Liver (tissue), 9 donors: ENCODE results near the gene MRPL41. TPM values are rescaled to one million over a fixed set of nuclear protein-coding genes. Genes with fewer than 3 reads are reported as not detected.
A peak's percentile ranks its signal among the peaks of the same experiment; 100 is the strongest.

ENCODE experiments used
- DNase-seq: peaks from one replicate; pipeline ENCODE4 v3.0.0-alpha.2; 2017; ENCODE audit warnings: low spot score
- H3K27ac ChIP-seq, 2 donors: one replicate each; pipeline ENCODE4 v1.7.0; 2013; ENCODE audit warnings: inconsistent platforms in 2 of 2, low read length in 2 of 2, control low read depth in 1 of 2, low read depth in 1 of 2, mild to moderate bottlenecking in 1 of 2
- H3K27me3 ChIP-seq, 4 donors: one replicate each; pipeline versions ENCODE4 v1.6.1 to v1.7.0; 2013; ENCODE audit warnings: low read length in 3 of 4, inconsistent platforms in 1 of 4, mild to moderate bottlenecking in 1 of 4, moderate library complexity in 1 of 4; ENCODE audit not compliant: control insufficient read depth in 4 of 4, insufficient read depth in 4 of 4
- H3K36me3 ChIP-seq, 4 donors: one replicate each; pipeline versions ENCODE4 v1.6.1 to v1.7.0; 2013; ENCODE audit warnings: low read length in 3 of 4, mild to moderate bottlenecking in 3 of 4, low read depth in 1 of 4, moderate library complexity in 1 of 4; ENCODE audit not compliant: control insufficient read depth in 4 of 4, insufficient read depth in 3 of 4
- H3K4me1 ChIP-seq, 4 donors: one replicate each; pipeline versions ENCODE4 v1.6.1 to v1.7.0; 2013; ENCODE audit warnings: low read length in 3 of 4, mild to moderate bottlenecking in 3 of 4, moderate library complexity in 1 of 4; ENCODE audit not compliant: control insufficient read depth in 4 of 4, insufficient read depth in 4 of 4
- H3K4me3 ChIP-seq, 3 donors: one replicate each; pipeline versions ENCODE4 v1.6.1 to v1.7.0; 2013; ENCODE audit warnings: low read length in 3 of 3, control low read depth in 1 of 3, low read depth in 1 of 3, mild to moderate bottlenecking in 1 of 3
- H3K9ac ChIP-seq, 2 donors: one replicate each; pipeline ENCODE4 v1.7.0; 2013; ENCODE audit warnings: low read length in 2 of 2, mild to moderate bottlenecking in 2 of 2, moderate library complexity in 2 of 2, control low read depth in 1 of 2, low read depth in 1 of 2
- H3K9me3 ChIP-seq, 4 donors: one replicate each; pipeline versions ENCODE4 v1.6.1 to v1.7.0; 2013; ENCODE audit warnings: low read length in 3 of 4; ENCODE audit not compliant: control insufficient read depth in 4 of 4
- ATF3 ChIP-seq: IDR thresholded peaks from 2 replicates; pipeline ENCODE4 v1.6.1; 2016; ENCODE audit warnings: antibody characterized with exemption
- EGR1 ChIP-seq, 2 donors: IDR thresholded peaks; 2 replicates each; pipeline ENCODE4 v1.6.1; 2016 to 2018; ENCODE audit warnings: antibody characterized with exemption in 2 of 2, low read depth in 2 of 2
- FOXA1 ChIP-seq: IDR thresholded peaks from 2 replicates; pipeline ENCODE4 v1.6.1; 2016; ENCODE audit warnings: antibody characterized with exemption
- FOXA2 ChIP-seq: IDR thresholded peaks from 2 replicates; pipeline ENCODE4 v1.6.1; 2016; ENCODE audit warnings: antibody characterized with exemption
- GABPA ChIP-seq, 2 donors: IDR thresholded peaks in 1 of 2; conservative IDR thresholded peaks in 1 of 2; 2 replicates each; pipeline ENCODE4 v1.6.1; 2016; ENCODE audit warnings: antibody characterized with exemption in 2 of 2, mild to moderate bottlenecking in 1 of 2, moderate library complexity in 1 of 2
- HNF4G ChIP-seq: IDR thresholded peaks from 2 replicates; pipeline ENCODE4 v1.6.1; 2016; ENCODE audit warnings: antibody characterized with exemption
- JUND ChIP-seq, 2 donors: IDR thresholded peaks; 2 replicates each; pipeline ENCODE4 v1.6.1; 2016; ENCODE audit warnings: antibody characterized with exemption in 2 of 2
- NR2F2 ChIP-seq: IDR thresholded peaks from 2 replicates; pipeline ENCODE4 v1.6.1; 2016; ENCODE audit warnings: antibody characterized with exemption
- RAD21 ChIP-seq, 2 donors: IDR thresholded peaks; 2 replicates each; pipeline ENCODE4 v1.6.1; 2016; ENCODE audit warnings: antibody characterized with exemption in 2 of 2, mild to moderate bottlenecking in 2 of 2
- RXRA ChIP-seq, 2 donors: IDR thresholded peaks; 2 replicates each; pipeline ENCODE4 v1.6.1; 2017 to 2018; ENCODE audit warnings: antibody characterized with exemption in 2 of 2, mild to moderate bottlenecking in 1 of 2
- SP1 ChIP-seq: IDR thresholded peaks from 2 replicates; pipeline ENCODE4 v1.6.1; 2018; ENCODE audit warnings: antibody characterized with exemption, mild to moderate bottlenecking
- TAF1 ChIP-seq: conservative IDR thresholded peaks from 2 replicates; pipeline ENCODE4 v1.6.1; 2016; ENCODE audit warnings: antibody characterized with exemption, mild to moderate bottlenecking
- YY1 ChIP-seq: IDR thresholded peaks from 2 replicates; pipeline ENCODE4 v1.6.1; 2016; ENCODE audit warnings: antibody characterized with exemption, mild to moderate bottlenecking
- ZBTB33 ChIP-seq: IDR thresholded peaks from 2 replicates; pipeline ENCODE4 v1.6.1; 2016; ENCODE audit warnings: antibody characterized with exemption
- WGBS: extraction: QIAGEN DNeasy Blood & Tissue Kit; methylation state at CpG from one replicate; pipeline ENCODE4 v1.1.7; 2013; 5-methylcytosine and 5-hydroxymethylcytosine counted together
- polyA plus RNA-seq, 2 donors: library from polyadenylated mRNA; stranded (reverse) in 1 of 2; unstranded in 1 of 2; fragments of 200-250 nt in 1 of 2; fragments of >200 nt in 1 of 2; fragmentation: Nextera tagmentation in 1 of 2; extraction: Ambion mirVana in 1 of 2; gene quantifications; one replicate each; pipeline versions ENCODE4 v1.2.1 to v1.2.3, GENCODE V29; 2013 to 2015
- total RNA-seq, 2 donors: library from RNA; depleted of rRNA; stranded (reverse); fragments of >200 nt; gene quantifications; one replicate each; pipeline ENCODE4 v1.2.3, GENCODE V29; 2014
- TF ChIP-seq, protein P1 (sequence below): IDR thresholded peaks from 2 replicates; pipeline ENCODE4 v1.6.1; 2016; ENCODE audit warnings: antibody characterized with exemption
- TF ChIP-seq, protein P2 (sequence below): fragments of 150-350 bp; IDR thresholded peaks from 2 replicates; pipeline ENCODE4 v1.5.1; 2017; ENCODE audit warnings: improper control_type of control experiment, low read depth, low read length; ENCODE audit not compliant: missing input control
- donor health status: healthy.
- donor health status: healthy.
- donor health status: healthy.
- donor health status: healthy.
- donor health status: healthy.

Gene MRPL41
- total and polyA plus RNA-seq, 4 donors, result 31.7 to 120 (median 49.3) TPM

GRCh38 chr9:137575716-137576411 lies 24.2 kb downstream of the MRPL41 start:
- no peaks in the 10 kb centered on the region for H3K9me3 ChIP-seq
- no peak overlapping the region for H3K4me3 ChIP-seq
- 71% methylated on average over 12 of the region's 12 CpGs for WGBS
- H3K36me3 ChIP-seq, result peaks cover 7 to 32% (median 10%) of the 10 kb centered on the region in 4 donors
- H3K4me1 ChIP-seq, result peaks cover 6 to 35% (median 18%) of the 10 kb centered on the region in 4 donors
- H3K9ac ChIP-seq, result no peak overlapping the region
- no peak overlapping the region for H3K27ac ChIP-seq
- no peak for DNase-seq
- H3K27me3 ChIP-seq, result no peaks in the 10 kb centered on the region
- no peak for TF ChIP-seq JUND (IDR thresholded peaks at IDR 0.05)
- TF ChIP-seq HNF4G, result no peak
- TF ChIP-seq RAD21 (IDR thresholded peaks at IDR 0.05), result peak in 1 of 2 donors; percentile 40
- no peak for TF ChIP-seq EGR1 (IDR thresholded peaks at IDR 0.05; ENCODE audit: low read depth in 2 of 2)

DNA sequence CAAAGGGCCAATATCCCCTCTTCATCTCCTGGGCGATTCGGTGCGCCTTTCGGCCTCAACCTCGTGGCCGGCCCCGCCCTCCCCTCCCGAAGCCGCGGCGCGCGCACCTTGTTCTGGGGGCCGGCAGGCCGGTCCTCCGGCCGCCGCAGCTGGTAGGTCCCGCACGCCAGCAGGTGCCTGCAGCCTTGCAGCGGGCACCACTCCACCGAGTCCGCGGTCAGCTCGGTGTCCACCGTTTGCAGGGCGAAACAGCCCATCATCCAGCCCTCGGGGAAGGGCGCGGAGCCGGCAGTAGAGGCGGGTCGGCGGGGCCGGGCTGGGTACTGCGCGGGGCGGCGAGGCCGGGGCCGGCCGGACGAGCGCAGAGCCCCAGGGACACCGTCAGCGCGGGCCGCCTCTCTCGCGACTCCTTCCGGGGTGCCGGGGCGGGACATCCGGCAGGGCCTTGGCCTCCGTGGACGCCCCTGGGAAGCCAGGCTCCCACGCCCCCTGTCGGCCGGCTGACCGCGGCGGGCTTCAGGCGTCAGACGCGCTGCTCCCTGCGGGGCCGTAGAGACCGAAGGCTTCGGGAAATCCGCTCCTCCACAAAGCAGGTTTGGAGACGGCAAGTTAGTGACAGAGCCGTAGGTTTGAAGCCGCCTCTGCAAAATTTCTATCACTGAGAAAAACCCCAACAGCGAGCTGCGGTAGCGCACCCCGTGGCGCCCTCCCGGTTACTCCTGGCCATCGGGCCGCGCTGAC lies 27.0 kb downstream of the MRPL41 start, which contains the start of gene DPH7:
Gene DPH7 (minus strand): TSS at position 408 of the 741 bp plus-strand sequence. CDS start 148 bp downstream, at position 260.
- TF ChIP-seq TAF1 (peak; percentile 42), HNF4G (no peak), ATF3 (no peak), GABPA (IDR thresholded peaks at IDR 0.05 in 1 of 2, conservative IDR thresholded peaks at IDR 0.05 in 1 of 2) (peak; percentile 77 to 92), FOXA1 (no peak), YY1 (no peak), NR2F2 (no peak), RAD21 (IDR thresholded peaks at IDR 0.05) (peak; percentile 68 to 75)
- TF ChIP-seq, protein P1, sequence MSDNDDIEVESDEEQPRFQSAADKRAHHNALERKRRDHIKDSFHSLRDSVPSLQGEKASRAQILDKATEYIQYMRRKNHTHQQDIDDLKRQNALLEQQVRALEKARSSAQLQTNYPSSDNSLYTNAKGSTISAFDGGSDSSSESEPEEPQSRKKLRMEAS, result no peak
- TF ChIP-seq, protein P2, sequence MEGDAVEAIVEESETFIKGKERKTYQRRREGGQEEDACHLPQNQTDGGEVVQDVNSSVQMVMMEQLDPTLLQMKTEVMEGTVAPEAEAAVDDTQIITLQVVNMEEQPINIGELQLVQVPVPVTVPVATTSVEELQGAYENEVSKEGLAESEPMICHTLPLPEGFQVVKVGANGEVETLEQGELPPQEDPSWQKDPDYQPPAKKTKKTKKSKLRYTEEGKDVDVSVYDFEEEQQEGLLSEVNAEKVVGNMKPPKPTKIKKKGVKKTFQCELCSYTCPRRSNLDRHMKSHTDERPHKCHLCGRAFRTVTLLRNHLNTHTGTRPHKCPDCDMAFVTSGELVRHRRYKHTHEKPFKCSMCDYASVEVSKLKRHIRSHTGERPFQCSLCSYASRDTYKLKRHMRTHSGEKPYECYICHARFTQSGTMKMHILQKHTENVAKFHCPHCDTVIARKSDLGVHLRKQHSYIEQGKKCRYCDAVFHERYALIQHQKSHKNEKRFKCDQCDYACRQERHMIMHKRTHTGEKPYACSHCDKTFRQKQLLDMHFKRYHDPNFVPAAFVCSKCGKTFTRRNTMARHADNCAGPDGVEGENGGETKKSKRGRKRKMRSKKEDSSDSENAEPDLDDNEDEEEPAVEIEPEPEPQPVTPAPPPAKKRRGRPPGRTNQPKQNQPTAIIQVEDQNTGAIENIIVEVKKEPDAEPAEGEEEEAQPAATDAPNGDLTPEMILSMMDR, result peak; percentile 87
- Histone ChIP-seq H3K36me3 (peaks cover 4 to 33% (median 7%) of the 10 kb centered on the region in 4 donors), H3K4me3 (peak within 1 kb of the TSS; percentile 91 to 97 (median 92)), H3K4me1 (peaks cover 6 to 35% (median 18%) of the 10 kb centered on the region in 4 donors), H3K27ac (peak within 1 kb of the TSS; percentile 73 to 80), H3K27me3 (no peaks in the 10 kb centered on the region), H3K9ac (peak within 1 kb of the TSS; percentile 58 to 74), H3K9me3 (no peaks in the 10 kb centered on the region)
- 2% methylated on average over 82 of the region's 82 CpGs for WGBS
- DNase-seq, result peak; percentile 98

- peak overlapping the region in 1 of 2 donors; percentile 64 for H3K9ac ChIP-seq
- peak overlapping the region; percentile 73 to 80 for H3K27ac ChIP-seq
- no peak for DNase-seq
- peaks cover 4 to 29% (median 7%) of the 10 kb centered on the region in 4 donors for H3K36me3 ChIP-seq
- TF ChIP-seq EGR1 (IDR thresholded peaks at IDR 0.05; ENCODE audit: low read depth in 2 of 2) (no peak), GABPA (IDR thresholded peaks at IDR 0.05 in 1 of 2, conservative IDR thresholded peaks at IDR 0.05 in 1 of 2) (no peak), HNF4G (no peak), ATF3 (no peak), RXRA (IDR thresholded peaks at IDR 0.05) (no peak), YY1 (no peak), FOXA2 (no peak), RAD21 (IDR thresholded peaks at IDR 0.05) (no peak), SP1 (no peak), NR2F2 (no peak), JUND (IDR thresholded peaks at IDR 0.05) (no peak), ZBTB33 (no peak), FOXA1 (no peak), TAF1 (no peak)
- TF ChIP-seq, protein P2, result no peak
- TF ChIP-seq, protein P1, result no peak
- H3K4me1 ChIP-seq, result peaks cover 6 to 35% (median 18%) of the 10 kb centered on the region in 4 donors
- 44% methylated on average over 19 of the region's 19 CpGs for WGBS
- H3K9me3 ChIP-seq, result no peaks in the 10 kb centered on the region
- H3K27me3 ChIP-seq, result no peaks in the 10 kb centered on the region
- peak overlapping the region; percentile 6 to 97 (median 91) for H3K4me3 ChIP-seq
Measured at GRCh38 chr9:137579259-137579604, 27.6 kb downstream of the MRPL41 start.
